HepG2 (cell line): ENCODE data around the gene BCO2. TPM values are rescaled to one million over a fixed set of nuclear protein-coding genes. Genes with fewer than 3 reads are reported as not detected.

Experiments
- ATAC-seq: fragments of 200-7000 bp; cut with Tn5 transposase; 3 replicates; pipeline ENCODE4 v1.9.1; 2020; ENCODE audit warnings: mild to moderate bottlenecking, moderate library complexity
- BruUV-seq: library from RNA; stranded (reverse); fragments of 400-500 nt; replicated peaks from 2 replicates; lab custom pipeline; 2021; lab: Mats Ljungman, UMichigan
- CTCF ChIA-PET: fragments of 300-600 bp; formaldehyde crosslinking; extraction: SDS; loops from one replicate; lab custom pipeline; 2021; ENCODE audit warnings: low total read pairs, inconsistent platforms, low intra/inter-chr PET ratio; lab: Yijun Ruan, JAX
- POLR2A ChIA-PET: fragments of 350-600 bp; sonication (Branson Sonifier 250); formaldehyde crosslinking; loops from one replicate; lab custom pipeline; 2020; ENCODE audit warnings: antibody characterized with exemption, inconsistent platforms; lab: Yijun Ruan, JAX
- DNase-seq: peaks from one replicate; pipeline ENCODE4 v3.0.0-alpha.2; 2015; ENCODE audit warnings: low spot score
- FAIRE-seq: peaks from 3 replicates; lab custom pipeline; 2011; peaks lifted over from hg19 to GRCh38; lab: Jason Lieb, UNC
- H2AFZ ChIP-seq: one replicate; pipeline ENCODE4 v1.6.1; 2011; ENCODE audit warnings: low read length, inconsistent platforms
- H3K27ac ChIP-seq: fragments of 300-600 bp; 3 replicates; pipeline ENCODE4 v1.8.0; 2011; ENCODE audit warnings: mixed run types, mild to moderate bottlenecking, mixed read lengths, low read length, inconsistent platforms; ENCODE audit not compliant: insufficient read depth; ENCODE audit errors: extremely low read length
- H3K27me3 ChIP-seq, 2 experiments: fragments of 200-600 bp in 1 of 2; 2 replicates in 1 of 2; 3 replicates in 1 of 2; pipeline versions ENCODE4 v1.6.0 to v1.8.0; 2011; ENCODE audit warnings: low read length in 2 of 2, mild to moderate bottlenecking in 2 of 2, moderate library complexity in 2 of 2, inconsistent platforms in 1 of 2; ENCODE audit not compliant: insufficient read depth in 2 of 2, control insufficient read depth in 1 of 2
- H3K36me3 ChIP-seq, 2 experiments: fragments of 200-600 bp in 1 of 2; replicated peaks in 1 of 2; 2 replicates in 1 of 2; 3 replicates in 1 of 2; pipeline versions ENCODE4 v1.5.1 to v1.8.0; 2011; ENCODE audit warnings: low read length in 2 of 2, inconsistent platforms in 1 of 2; ENCODE audit not compliant: insufficient read depth in 2 of 2, control insufficient read depth in 1 of 2
- H3K4me1 ChIP-seq: 2 replicates; pipeline ENCODE4 v1.5.1; 2012; ENCODE audit warnings: low read length, inconsistent platforms; ENCODE audit not compliant: insufficient read depth
- H3K4me2 ChIP-seq: 2 replicates; pipeline ENCODE4 v1.6.0; 2011; ENCODE audit warnings: low read depth, low read length, inconsistent platforms
- H3K4me3 ChIP-seq, 3 experiments: fragments of 200-600 bp in 1 of 3; sonication (generic), shearing (Covaris generic) in 1 of 3; replicated peaks in 1 of 3; 2 replicates each; pipeline ENCODE4 v1.5.1; 2011 to 2016; ENCODE audit warnings: low read length in 3 of 3, inconsistent platforms in 2 of 3, low read depth in 2 of 3, mild to moderate bottlenecking in 2 of 3, control low read depth in 1 of 3, mixed read lengths in 1 of 3; ENCODE audit not compliant: insufficient read depth in 1 of 3
- H3K79me2 ChIP-seq: one replicate; pipeline ENCODE4 v1.6.1; 2011; ENCODE audit warnings: low read length, inconsistent platforms; ENCODE audit not compliant: insufficient read depth
- H3K9ac ChIP-seq: 2 replicates; pipeline ENCODE4 v1.6.0; 2011; ENCODE audit warnings: mild to moderate bottlenecking, low read depth, low read length, inconsistent platforms; ENCODE audit not compliant: insufficient read depth
- H3K9me3 ChIP-seq: 2 replicates; pipeline ENCODE4 v1.5.1; 2012; ENCODE audit warnings: mild to moderate bottlenecking, low read length
- H4K20me1 ChIP-seq: 2 replicates; pipeline ENCODE4 v1.6.0; 2011; ENCODE audit warnings: inconsistent platforms, mild to moderate bottlenecking, low read length, moderate library complexity; ENCODE audit not compliant: insufficient read depth
- CEBPB ChIP-seq: IDR thresholded peaks from 2 replicates; pipeline ENCODE4 v1.6.1; 2011; ENCODE audit warnings: low read depth, low read length, improper control_type of control experiment, borderline replicate concordance
- E2F5 ChIP-seq: sonication (generic); formaldehyde crosslinking; conservative IDR thresholded peaks from 2 replicates; pipeline ENCODE4 v1.4.0; 2020; ENCODE audit warnings: missing genetic modification reagents
- HMGA1 ChIP-seq: sonication (generic); formaldehyde crosslinking; conservative IDR thresholded peaks from 2 replicates; pipeline ENCODE4 v1.4.0; 2020; ENCODE audit warnings: missing genetic modification reagents
- ZFP37 ChIP-seq: sonication (generic); formaldehyde crosslinking; IDR thresholded peaks from 2 replicates; pipeline ENCODE4 v1.4.0; 2020; ENCODE audit warnings: missing genetic modification reagents, borderline replicate concordance
- ZNF280B ChIP-seq: sonication (generic); formaldehyde crosslinking; IDR thresholded peaks from 2 replicates; pipeline ENCODE4 v1.5.0; 2020; ENCODE audit warnings: missing genetic modification reagents, mild to moderate bottlenecking, borderline replicate concordance
- WGBS: methylation state at CpG from one replicate; pipeline ENCODE4 v1.1.6; 2017; ENCODE audit warnings: low lambda C conversion rate; 5-methylcytosine and 5-hydroxymethylcytosine counted together
- in situ Hi-C: cut with HindIII; loops from 2 replicates; pipeline ENCODE4 v1.10.0; 2017; ENCODE audit warnings: low pct_unique_long_range_greater_than_20kb; ENCODE audit not compliant: extremely low pct_ligation_motif_present
- intact Hi-C: fragments of 100-400 bp; cut with micrococcal nuclease; formaldehyde crosslinking; loops from one replicate; pipeline ENCODE4 v1.10.0; 2022; ENCODE audit not compliant: unreplicated experiment
- polyA plus RNA-seq, 8 experiments: library from polyadenylated mRNA; depleted of rRNA in 3 of 8; stranded (reverse) in 7 of 8; unstranded in 1 of 8; fragments of >200 nt; fragmentation: Illumina TruSeq in 4 of 8; extraction: Trizol in 4 of 8; gene quantifications; 2 replicates each; pipeline versions ENCODE4 v1.2.1 to v1.2.3, GENCODE V29; 2011 to 2016; ENCODE audit warnings: low read depth in 4 of 8, missing spikeins in 1 of 8, mixed read lengths in 1 of 8; ENCODE audit not compliant: insufficient read depth in 1 of 8
- total RNA-seq, 5 experiments: library from RNA; depleted of rRNA; stranded (reverse); fragments of >200 nt; fragmentation: Illumina TruSeq; extraction: Trizol; gene quantifications; 2 replicates each; pipeline ENCODE4 v1.2.3, GENCODE V29; 2016; ENCODE audit warnings: low read depth in 1 of 5
- TF ChIP-seq, protein P1 (sequence below): sonication (generic); formaldehyde crosslinking; IDR thresholded peaks from 2 replicates; pipeline ENCODE4 v1.5.0; 2020; ENCODE audit warnings: missing genetic modification reagents
- TF ChIP-seq, protein P2 (sequence below): sonication (generic); formaldehyde crosslinking; IDR thresholded peaks from 2 replicates; pipeline ENCODE4 v1.8.0; 2023; ENCODE audit warnings: mild to moderate bottlenecking, missing genetic modification reagents

Gene BCO2
- total and polyA plus RNA-seq, 2 of the 13 experiments (the other 11 are each of a cell fraction or from before 2014, with no cell fraction given): 0.38 to 0.58 TPM

- intact Hi-C loops (no loop called here), in situ Hi-C loops (no loop called here)
- H3K4me2 ChIP-seq: no peak overlapping the region
- WGBS: 97% methylated on average over 3 of the region's 3 CpGs
- DNase-seq: no peak
- no peaks in the 10 kb centered on the region for H3K79me2 ChIP-seq
- H3K9me3 ChIP-seq: no peaks in the 10 kb centered on the region
- ATAC-seq: no peak
- POLR2A ChIA-PET: no interaction called here
- FAIRE-seq: no peak
- H2AFZ ChIP-seq: no peak overlapping the region
- no peaks in the 10 kb centered on the region for H3K36me3 ChIP-seq
- no peak overlapping the region for H3K27ac ChIP-seq
- no peak overlapping the region for H3K9ac ChIP-seq
- BruUV-seq: no TSS peak
- CTCF ChIA-PET: no interaction called here
- no peak overlapping the region for H3K4me3 ChIP-seq
- no peaks in the 10 kb centered on the region for H4K20me1 ChIP-seq
- H3K27me3 ChIP-seq: no peaks in the 10 kb centered on the region
- TF ChIP-seq, protein P1, sequence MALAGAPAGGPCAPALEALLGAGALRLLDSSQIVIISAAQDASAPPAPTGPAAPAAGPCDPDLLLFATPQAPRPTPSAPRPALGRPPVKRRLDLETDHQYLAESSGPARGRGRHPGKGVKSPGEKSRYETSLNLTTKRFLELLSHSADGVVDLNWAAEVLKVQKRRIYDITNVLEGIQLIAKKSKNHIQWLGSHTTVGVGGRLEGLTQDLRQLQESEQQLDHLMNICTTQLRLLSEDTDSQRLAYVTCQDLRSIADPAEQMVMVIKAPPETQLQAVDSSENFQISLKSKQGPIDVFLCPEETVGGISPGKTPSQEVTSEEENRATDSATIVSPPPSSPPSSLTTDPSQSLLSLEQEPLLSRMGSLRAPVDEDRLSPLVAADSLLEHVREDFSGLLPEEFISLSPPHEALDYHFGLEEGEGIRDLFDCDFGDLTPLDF (CRISPR knock-in tag): no peak
- no peak for TF ChIP-seq ZFP37 (CRISPR knock-in tag)
- TF ChIP-seq, protein P2, sequence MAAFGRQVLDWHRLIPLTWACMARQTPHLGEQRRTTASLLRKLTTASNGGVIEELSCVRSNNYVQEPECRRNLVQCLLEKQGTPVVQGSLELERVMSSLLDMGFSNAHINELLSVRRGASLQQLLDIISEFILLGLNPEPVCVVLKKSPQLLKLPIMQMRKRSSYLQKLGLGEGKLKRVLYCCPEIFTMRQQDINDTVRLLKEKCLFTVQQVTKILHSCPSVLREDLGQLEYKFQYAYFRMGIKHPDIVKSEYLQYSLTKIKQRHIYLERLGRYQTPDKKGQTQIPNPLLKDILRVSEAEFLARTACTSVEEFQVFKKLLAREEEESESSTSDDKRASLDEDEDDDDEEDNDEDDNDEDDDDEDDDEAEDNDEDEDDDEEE: no peak
- no peak for TF ChIP-seq E2F5
- no peak for TF ChIP-seq HMGA1
- peak; percentile 55 for TF ChIP-seq CEBPB
- TF ChIP-seq ZNF280B (CRISPR knock-in tag): no peak
- peaks cover 9% of the 10 kb centered on the region; the same call in 1 of the 2 replicates for H3K4me1 ChIP-seq
Observed at GRCh38 chr11:112253605-112254242, 78.4 kb downstream of the BCO2 start.
